Fibroblast of skin of left biceps (primary cell): ENCODE results near the gene USP27X.
A peak's percentile ranks its signal among the peaks of the same experiment; 100 is the strongest.

Experiments used
- DNase-seq, 2 experiments: peaks; one replicate each; pipeline ENCODE4 v3.0.0-alpha.2; 2013; ENCODE audit warnings: low read depth in 2 of 2

Gene USP27X

GRCh38 chrX:49878834-49879655 lies at the start of gene USP27X:
USP27X (plus strand) TSS chrX:49879484; CDS start chrX:49880308, 824 bp downstream.
- DNase-seq: peak; percentile 68 to 73

GRCh38 chrX:49838374-49838773 lies 40.9 kb upstream of the USP27X start:
- no peak for DNase-seq

GRCh38 chrX:49840679-49841078 lies 38.6 kb upstream of the USP27X start:
- no peak for DNase-seq

GRCh38 chrX:49842621-49843020 lies 36.7 kb upstream of the USP27X start:
- DNase-seq: no peak

GRCh38 chrX:49844611-49845010 lies 34.7 kb upstream of the USP27X start:
- no peak for DNase-seq

GRCh38 chrX:49845701-49846403 lies 33.4 kb upstream of the USP27X start:
- DNase-seq: no peak

GRCh38 chrX:49846522-49846921 lies 32.8 kb upstream of the USP27X start:
- no peak for DNase-seq

- no peak for DNase-seq
Measured at GRCh38 chrX:49848275-49848674, 31.0 kb upstream of the USP27X start.

GRCh38 chrX:49850028-49850427 lies 29.3 kb upstream of the USP27X start:
- no peak for DNase-seq

- DNase-seq: no peak
Measured at GRCh38 chrX:49853661-49854060, 25.6 kb upstream of the USP27X start.

- DNase-seq: no peak
Measured at GRCh38 chrX:49856819-49857218, 22.5 kb upstream of the USP27X start.

- DNase-seq: no peak
Measured at GRCh38 chrX:49858341-49858740, 20.9 kb upstream of the USP27X start.

GRCh38 chrX:49859491-49859890 lies 19.8 kb upstream of the USP27X start:
- no peak for DNase-seq

GRCh38 chrX:49860867-49861535 lies 18.3 kb upstream of the USP27X start:
- DNase-seq: no peak

- DNase-seq: no peak
Measured at GRCh38 chrX:49862093-49862492, 17.2 kb upstream of the USP27X start.

- DNase-seq: no peak
Measured at GRCh38 chrX:49868739-49869138, 10.5 kb upstream of the USP27X start.

- DNase-seq: no peak
Measured at GRCh38 chrX:49876750-49877149, 2.5 kb upstream of the USP27X start.

GRCh38 chrX:49877397-49878101 lies 1.7 kb upstream of the USP27X start:
- no peak for DNase-seq

- DNase-seq: no peak
Measured at GRCh38 chrX:49878128-49878833, 1.0 kb upstream of the USP27X start.

- DNase-seq: no peak
Measured at GRCh38 chrX:49879656-49880277, 483 bp downstream of the USP27X start.

GRCh38 chrX:49880668-49881067 lies 1.4 kb downstream of the USP27X start:
- no peak for DNase-seq
